GM18511 (cell line): ENCODE data around the gene RIN1.
A peak's percentile ranks its signal among the peaks of the same experiment; 100 is the strongest.

Experiments used
- ATAC-seq: cut with Tn5 transposase; IDR thresholded peaks from one replicate; pipeline ENCODE4 v1.9.1; 2021; ENCODE audit warnings: mild to moderate bottlenecking, moderate library complexity; ENCODE audit not compliant: unreplicated experiment

Gene RIN1

GRCh38 chr11:66335531-66336233 is 552 bp downstream of the RIN1 start:
- ATAC-seq, result peak; percentile 9

DNA sequence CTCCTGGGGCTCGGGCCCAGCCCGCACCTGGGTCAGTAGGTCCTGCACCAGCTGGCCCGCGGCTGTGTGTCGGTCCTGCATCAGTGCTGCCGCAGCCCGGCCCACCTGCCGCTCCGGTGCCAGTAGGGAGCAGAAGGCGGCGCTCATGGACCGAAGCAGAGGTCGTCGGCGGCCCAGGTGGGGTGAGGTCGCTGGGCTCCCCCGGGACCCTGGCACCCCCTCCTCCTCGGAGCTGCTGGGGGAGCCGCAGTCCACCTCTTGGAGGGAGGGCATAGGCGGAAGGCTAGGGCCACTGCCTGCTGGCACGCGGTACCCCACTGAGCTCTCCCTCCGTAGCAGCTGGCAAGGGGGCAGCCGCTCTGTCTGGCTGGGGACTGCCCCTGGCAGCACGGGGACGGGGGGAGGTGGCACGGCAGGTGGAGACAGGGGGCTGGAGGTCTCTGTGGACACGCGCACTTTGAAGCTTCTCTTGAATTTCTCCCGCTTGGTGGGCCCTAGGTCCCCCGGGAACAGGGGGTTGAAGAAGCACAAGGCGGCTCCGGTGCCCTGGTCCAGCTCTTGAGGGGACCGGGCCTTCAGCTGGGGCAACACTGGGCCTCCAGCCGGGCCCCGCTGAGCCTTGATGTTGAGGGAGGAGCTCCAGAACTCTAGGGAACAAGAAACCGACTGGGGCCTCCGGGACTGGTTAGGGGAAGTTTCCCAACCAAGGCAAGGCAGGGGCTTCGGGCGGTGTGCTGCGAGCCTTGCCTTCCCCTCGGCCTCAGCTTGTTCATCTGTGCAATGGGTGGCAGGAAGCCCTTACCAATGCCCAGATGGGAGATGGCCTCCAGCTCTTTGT is 1.4 kb downstream of the RIN1 start:
- no peak for ATAC-seq

- ATAC-seq, result no peak
Observed at GRCh38 chr11:66333896-66334604, 2.2 kb downstream of the RIN1 start.

- ATAC-seq, result no peak
Observed at GRCh38 chr11:66333220-66333877, 2.9 kb downstream of the RIN1 start.

GRCh38 chr11:66332371-66333219 is 3.6 kb downstream of the RIN1 start:
- no peak for ATAC-seq

DNA sequence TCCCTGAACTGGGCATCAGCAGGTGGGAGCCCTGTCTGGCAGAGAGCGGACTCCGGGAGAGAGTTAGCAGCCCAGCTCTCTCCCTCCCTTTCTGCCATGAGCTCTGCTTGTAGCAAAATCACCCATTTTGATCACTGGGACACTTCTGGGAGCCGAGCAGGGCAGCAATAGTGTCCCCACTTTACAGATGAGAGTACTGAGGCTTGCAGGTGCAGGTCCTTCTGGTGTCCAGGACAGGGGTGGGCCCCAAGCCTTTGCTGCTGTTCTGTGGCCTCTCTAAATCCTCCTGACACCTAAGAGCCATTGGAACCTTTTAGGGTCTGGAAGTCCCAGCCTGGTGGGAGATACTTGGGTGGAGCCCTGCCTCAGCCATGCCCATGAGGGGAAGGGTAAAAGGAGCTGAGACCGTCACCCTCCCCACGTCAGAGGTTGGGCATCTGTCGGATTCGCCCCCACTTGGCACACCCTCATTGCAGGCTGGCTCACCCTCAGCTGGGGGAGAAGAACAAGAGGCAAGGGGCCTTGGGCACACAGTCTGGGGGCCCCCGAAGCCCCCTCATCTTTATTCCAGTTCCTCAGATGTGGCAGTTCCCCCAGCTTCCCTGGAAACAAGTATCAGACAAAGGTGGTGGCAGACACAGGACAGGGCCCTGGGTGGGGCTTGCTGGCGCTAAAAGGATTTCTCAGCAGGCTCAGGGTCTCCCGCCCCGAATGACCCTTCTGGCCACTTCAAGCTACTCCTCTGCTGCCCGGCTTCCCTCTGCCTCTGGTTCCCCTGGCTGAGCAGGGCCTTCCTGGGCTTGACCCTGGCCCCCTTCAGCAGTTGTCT is 4.5 kb downstream of the RIN1 start:
- no peak for ATAC-seq

- no peak for ATAC-seq
Observed at GRCh38 chr11:66330931-66331330, 5.3 kb downstream of the RIN1 start.

- ATAC-seq, result no peak
Observed at GRCh38 chr11:66329165-66329673, 7.0 kb downstream of the RIN1 start.

DNA sequence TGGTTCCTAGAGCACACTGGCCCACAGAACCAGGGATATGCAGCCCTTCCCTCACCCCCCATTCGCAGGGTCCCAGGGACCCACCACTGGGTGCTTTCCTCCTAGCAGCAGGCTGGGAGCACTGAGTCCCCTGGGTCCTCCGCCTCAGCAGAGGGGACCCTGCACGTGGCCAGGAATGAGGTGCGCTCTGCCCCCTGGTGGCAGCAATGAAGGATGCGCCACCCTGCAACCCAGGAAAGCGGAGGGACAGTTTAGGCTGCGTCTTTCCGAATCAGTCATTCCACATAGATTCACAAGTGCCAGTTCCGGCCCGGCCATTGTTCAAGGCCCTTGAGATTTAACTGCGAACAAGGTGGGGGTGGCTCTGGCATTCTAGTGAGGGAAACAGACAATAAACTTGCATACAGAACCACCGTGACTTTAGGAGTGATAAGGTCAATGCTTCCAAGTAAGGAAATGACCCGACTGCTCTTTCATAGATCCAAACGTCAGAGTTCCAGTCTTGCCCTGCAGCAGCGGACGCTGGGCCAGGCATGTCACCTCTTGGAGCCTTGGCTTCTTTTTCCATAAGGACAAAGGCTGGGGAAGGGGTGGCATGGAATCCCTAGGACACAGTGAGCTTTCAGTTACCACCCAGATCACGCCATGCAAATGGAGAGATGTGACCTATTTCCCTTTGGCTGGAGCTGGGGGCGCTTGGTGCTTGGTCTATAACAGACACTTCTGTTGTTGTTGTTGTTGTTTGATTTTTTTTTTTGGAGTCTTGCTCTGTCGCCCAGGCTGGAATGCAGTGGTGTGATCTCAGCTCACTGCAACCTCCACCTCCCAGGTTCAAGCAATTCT is 7.7 kb downstream of the RIN1 start:
- ATAC-seq, result no peak

GRCh38 chr11:66328031-66328301 is 8.3 kb downstream of the RIN1 start:
- no peak for ATAC-seq

DNA sequence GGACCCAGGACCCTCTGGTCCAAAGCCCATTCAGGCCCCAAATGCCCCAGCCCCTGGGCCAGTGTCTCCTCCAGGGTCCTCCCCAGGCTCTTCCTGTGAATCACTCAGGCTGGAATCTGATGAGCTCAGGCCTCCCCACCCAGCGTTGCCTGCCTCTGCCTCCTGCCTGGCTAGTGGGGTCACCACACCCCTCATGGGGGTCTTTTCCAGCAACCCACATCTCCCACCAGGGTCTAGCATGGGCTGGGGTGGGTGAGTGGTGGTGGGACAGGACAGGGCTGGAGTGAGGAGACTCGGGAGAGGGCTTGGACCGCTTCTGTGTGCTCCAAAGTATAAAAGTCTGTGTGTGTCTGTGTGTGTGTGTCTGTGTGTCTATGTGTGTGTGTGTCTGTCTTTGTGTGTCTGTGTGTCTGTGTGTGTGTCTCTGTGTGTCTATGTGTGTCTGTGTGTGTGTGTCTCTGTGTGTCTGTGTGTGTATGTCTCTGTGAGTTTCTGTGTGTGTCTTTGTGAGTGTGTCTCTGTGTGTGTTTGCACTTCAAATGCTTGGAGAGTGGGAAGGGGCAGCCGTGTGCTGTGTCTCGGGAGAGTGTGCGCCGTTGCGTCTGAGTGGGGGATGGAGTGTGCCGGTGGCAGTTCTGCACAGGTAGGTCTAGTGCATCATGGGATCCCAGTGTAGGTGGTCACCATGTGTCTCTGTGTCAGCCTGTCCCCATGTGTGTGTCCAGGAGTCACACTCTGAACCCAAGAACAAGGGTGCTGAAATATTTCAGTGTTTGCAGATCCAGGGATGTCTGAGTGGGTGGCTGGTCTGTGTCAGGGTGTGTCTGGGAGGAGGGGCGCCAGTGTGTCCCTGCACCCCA is 8.8 kb downstream of the RIN1 start:
- no peak for ATAC-seq

DNA sequence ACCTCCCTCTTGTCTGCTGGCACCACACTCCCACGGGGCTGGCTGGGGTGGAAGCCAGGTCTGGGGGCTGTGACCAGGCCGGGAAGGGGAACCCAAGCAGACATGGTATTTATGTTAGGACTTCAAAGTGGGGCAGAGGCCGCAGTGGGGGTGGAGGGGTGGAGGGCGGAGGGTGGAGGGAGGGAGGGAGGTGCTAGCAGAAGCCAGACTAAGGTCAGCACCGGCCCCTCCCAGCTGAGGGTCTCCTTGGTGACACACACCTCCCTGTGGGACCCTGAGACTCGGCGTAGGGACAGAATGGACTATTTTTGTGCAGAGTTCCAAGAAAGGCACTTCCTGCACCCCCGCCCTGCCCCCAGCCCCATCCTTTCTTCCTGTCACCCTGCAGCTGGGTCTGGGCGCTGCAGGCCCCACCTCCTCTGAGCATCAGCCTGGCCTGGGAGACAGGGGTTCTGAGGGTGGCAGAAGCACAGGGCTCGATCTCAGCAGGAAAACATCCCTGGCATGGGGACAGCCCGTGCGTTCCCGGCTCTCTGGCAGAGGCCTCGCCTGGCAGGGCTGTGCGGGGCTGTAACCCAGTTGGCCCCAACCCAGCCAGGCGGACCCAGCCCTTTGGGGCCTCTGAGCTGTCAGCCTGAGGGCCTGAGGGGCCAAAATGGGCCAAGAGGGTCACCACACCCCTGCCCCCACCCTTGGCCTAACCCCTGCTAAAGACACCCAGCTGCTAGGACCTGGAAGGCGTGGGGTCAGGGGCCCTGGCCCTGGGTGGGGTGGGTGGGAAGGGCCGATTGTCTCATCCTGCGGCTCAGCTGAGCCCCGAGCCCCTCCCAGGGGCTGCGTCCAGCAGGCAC is 9.7 kb downstream of the RIN1 start:
- ATAC-seq, result no peak

GRCh38 chr11:66325263-66325671 is 11.0 kb downstream of the RIN1 start:
- ATAC-seq, result no peak

DNA sequence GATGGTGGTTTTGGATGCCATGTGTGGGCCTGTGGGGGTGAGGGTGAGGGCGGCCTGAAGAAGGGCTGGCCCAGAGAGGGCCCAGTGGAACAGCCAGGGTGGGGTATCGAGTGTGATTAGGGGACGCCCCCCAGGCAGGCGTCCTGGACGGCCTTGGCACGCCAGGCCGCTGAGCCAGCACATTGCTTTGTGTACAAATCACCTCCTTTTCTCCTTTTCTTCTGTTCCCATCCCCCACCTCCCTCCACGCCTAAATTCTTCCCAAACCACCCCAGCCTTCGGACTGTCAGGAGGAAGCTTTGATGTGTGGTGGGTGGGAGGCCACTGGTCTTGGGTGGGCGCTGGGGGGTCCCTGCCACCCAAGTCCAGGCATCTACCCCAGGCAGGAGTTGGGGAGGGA is 11.6 kb downstream of the RIN1 start:
- no peak for ATAC-seq

DNA sequence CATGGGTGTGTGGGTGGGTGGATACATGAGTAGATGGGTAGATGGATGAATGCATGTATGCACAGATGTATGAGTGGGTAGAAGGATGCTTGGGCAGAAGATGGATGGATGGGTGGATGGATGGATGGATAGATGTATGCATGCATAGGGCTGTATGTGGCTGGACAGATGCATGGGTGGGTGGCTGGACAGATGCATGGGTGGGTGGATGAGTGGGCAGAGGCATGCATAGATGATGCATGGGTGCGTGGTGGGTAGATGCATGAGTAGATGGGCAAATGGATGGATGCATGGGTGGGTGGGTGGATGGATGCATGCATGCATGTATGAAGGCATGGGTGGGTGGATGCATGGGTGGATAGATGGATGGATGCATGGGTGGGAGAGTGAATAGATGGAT is 12.6 kb downstream of the RIN1 start:
- ATAC-seq, result no peak

GRCh38 chr11:66322732-66323427 is 13.4 kb downstream of the RIN1 start:
- no peak for ATAC-seq
